Endothelial cell (in vitro differentiated cells): ENCODE results near the gene CCM2. TPM values are rescaled to one million over a fixed set of nuclear protein-coding genes. Genes with fewer than 3 reads are reported as not detected.

Experiments used
- DNase-seq: peaks from one replicate; pipeline ENCODE4 v3.0.0; 2021; ENCODE audit warnings: low spot score
- H3K27ac Mint-ChIP-seq: one replicate; pipeline ENCODE4 v1.8.0; 2021; ENCODE audit warnings: mixed read lengths, inconsistent platforms; ENCODE audit not compliant: unreplicated experiment
- H3K27me3 Mint-ChIP-seq: one replicate; pipeline ENCODE4 v1.8.0; 2021; ENCODE audit warnings: mild to moderate bottlenecking, moderate library complexity, mixed read lengths, inconsistent platforms; ENCODE audit not compliant: unreplicated experiment
- H3K36me3 Mint-ChIP-seq: one replicate; pipeline ENCODE4 v1.8.0; 2021; ENCODE audit warnings: mild to moderate bottlenecking, low read depth, mixed read lengths, inconsistent platforms; ENCODE audit not compliant: unreplicated experiment
- H3K4me1 Mint-ChIP-seq: one replicate; pipeline ENCODE4 v1.8.0; 2021; ENCODE audit warnings: mild to moderate bottlenecking, mixed read lengths, inconsistent platforms; ENCODE audit not compliant: unreplicated experiment
- H3K4me3 Mint-ChIP-seq: one replicate; pipeline ENCODE4 v1.8.0; 2021; ENCODE audit warnings: mild to moderate bottlenecking, mixed read lengths, inconsistent platforms; ENCODE audit not compliant: unreplicated experiment
- H3K9me3 Mint-ChIP-seq: one replicate; pipeline ENCODE4 v1.8.0; 2021; ENCODE audit warnings: mixed read lengths, inconsistent platforms; ENCODE audit not compliant: unreplicated experiment
- total RNA-seq: library from RNA; stranded (reverse); fragmentation: NEBNext Ultra II Directional; extraction: Animal tissue kit (Norgen Biotek cat#: 25700); gene quantifications from one replicate; pipeline ENCODE4 v1.2.1, GENCODE V29; 2021; ENCODE audit not compliant: unreplicated experiment
- TF ChIP-seq, protein P1 (sequence below): fragments of 200-600 bp; sonication (generic); IDR thresholded peaks from one replicate; pipeline ENCODE4 v1.5.0; 2021; ENCODE audit warnings: antibody characterized with exemption; ENCODE audit not compliant: unreplicated experiment

Gene CCM2
- total RNA-seq, 1 donor from 2014 or later, result 59.8 TPM

DNA sequence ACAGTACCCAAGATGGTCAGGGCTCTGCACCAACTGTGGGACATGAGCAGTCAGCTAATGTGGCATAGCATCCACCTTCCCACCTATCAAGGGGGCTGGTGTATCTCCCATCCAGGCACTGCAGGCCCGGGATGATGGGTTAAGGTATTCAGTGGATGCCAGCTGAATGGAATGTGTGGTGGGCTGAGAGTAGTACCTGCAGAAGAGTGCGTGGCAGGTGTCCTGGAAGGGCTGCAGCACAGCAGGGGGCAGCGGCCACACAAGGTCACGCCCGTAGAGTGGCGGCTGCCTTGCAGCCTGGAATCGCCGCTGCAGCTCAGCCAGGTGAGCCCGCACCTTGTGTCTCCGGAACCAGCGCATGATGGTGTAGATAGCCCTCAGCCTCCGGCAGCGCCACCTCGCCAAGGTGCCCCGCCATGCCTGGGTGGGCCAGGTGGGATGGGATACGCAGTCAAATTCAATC is 34.5 kb upstream of the CCM2 start:
- Mint-ChIP-seq H3K9me3 (no peaks in the 10 kb centered on the region), H3K4me1 (no peaks in the 10 kb centered on the region), H3K36me3 (no peaks in the 10 kb centered on the region), H3K4me3 (no peak overlapping the region), H3K27me3 (peaks cover 12% of the 10 kb centered on the region), H3K27ac (no peak overlapping the region)
- TF ChIP-seq, protein P1, sequence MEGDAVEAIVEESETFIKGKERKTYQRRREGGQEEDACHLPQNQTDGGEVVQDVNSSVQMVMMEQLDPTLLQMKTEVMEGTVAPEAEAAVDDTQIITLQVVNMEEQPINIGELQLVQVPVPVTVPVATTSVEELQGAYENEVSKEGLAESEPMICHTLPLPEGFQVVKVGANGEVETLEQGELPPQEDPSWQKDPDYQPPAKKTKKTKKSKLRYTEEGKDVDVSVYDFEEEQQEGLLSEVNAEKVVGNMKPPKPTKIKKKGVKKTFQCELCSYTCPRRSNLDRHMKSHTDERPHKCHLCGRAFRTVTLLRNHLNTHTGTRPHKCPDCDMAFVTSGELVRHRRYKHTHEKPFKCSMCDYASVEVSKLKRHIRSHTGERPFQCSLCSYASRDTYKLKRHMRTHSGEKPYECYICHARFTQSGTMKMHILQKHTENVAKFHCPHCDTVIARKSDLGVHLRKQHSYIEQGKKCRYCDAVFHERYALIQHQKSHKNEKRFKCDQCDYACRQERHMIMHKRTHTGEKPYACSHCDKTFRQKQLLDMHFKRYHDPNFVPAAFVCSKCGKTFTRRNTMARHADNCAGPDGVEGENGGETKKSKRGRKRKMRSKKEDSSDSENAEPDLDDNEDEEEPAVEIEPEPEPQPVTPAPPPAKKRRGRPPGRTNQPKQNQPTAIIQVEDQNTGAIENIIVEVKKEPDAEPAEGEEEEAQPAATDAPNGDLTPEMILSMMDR, result no peak
- no peak for DNase-seq

- Mint-ChIP-seq H3K27me3 (peaks cover 12% of the 10 kb centered on the region), H3K9me3 (no peaks in the 10 kb centered on the region), H3K4me3 (no peak overlapping the region), H3K27ac (peak overlapping the region; percentile 24), H3K4me1 (no peaks in the 10 kb centered on the region), H3K36me3 (no peaks in the 10 kb centered on the region)
- TF ChIP-seq, protein P1, result no peak
- no peak for DNase-seq
Observed at GRCh38 chr7:44965937-44966730, 33.9 kb upstream of the CCM2 start.

GRCh38 chr7:44966731-44967538 is 33.1 kb upstream of the CCM2 start:
- Mint-ChIP-seq H3K4me3 (no peak overlapping the region), H3K9me3 (no peaks in the 10 kb centered on the region), H3K27ac (no peak overlapping the region), H3K4me1 (peaks cover 2% of the 10 kb centered on the region), H3K27me3 (peaks cover 12% of the 10 kb centered on the region), H3K36me3 (no peaks in the 10 kb centered on the region)
- TF ChIP-seq, protein P1, result no peak
- DNase-seq, result no peak

- H3K4me1 Mint-ChIP-seq, result peaks cover 6% of the 10 kb centered on the region
- TF ChIP-seq, protein P1, result no peak
- peaks cover 12% of the 10 kb centered on the region for H3K27me3 Mint-ChIP-seq
- DNase-seq, result peak; percentile 61
- no peaks in the 10 kb centered on the region for H3K9me3 Mint-ChIP-seq
- no peak overlapping the region for H3K4me3 Mint-ChIP-seq
- no peaks in the 10 kb centered on the region for H3K36me3 Mint-ChIP-seq
- no peak overlapping the region for H3K27ac Mint-ChIP-seq
Observed at GRCh38 chr7:44967571-44968446, 32.2 kb upstream of the CCM2 start.
